ENCODE data around the gene DOCK6.

GRCh38 chr19:11291991-11292390 lies 29.7 kb upstream of the DOCK6 start:
- TF ChIP-seq MYBL2 (CRISPR knock-in tag; IDR thresholded peaks at IDR 0.05) (no peak), SP1 (CRISPR knock-in tag; conservative IDR thresholded peaks at IDR 0.05) (no peak), NR3C1 (CRISPR knock-in tag; conservative IDR thresholded peaks at IDR 0.05; ENCODE audit: low read depth) (no peak), ZNF232 (CRISPR knock-in tag; IDR thresholded peaks at IDR 0.05) (no peak), NFYB (CRISPR knock-in tag; conservative IDR thresholded peaks at IDR 0.05; ENCODE audit: low read depth) (no peak), TCF7 (CRISPR knock-in tag; IDR thresholded peaks at IDR 0.05; ENCODE audit: low read depth) (no peak), IRF2 (CRISPR knock-in tag; IDR thresholded peaks at IDR 0.05; ENCODE audit: borderline replicate concordance, low read depth) (no peak), ESRRA (CRISPR knock-in tag; IDR thresholded peaks at IDR 0.05; ENCODE audit: borderline replicate concordance) (no peak)
- TF ChIP-seq, protein P1, sequence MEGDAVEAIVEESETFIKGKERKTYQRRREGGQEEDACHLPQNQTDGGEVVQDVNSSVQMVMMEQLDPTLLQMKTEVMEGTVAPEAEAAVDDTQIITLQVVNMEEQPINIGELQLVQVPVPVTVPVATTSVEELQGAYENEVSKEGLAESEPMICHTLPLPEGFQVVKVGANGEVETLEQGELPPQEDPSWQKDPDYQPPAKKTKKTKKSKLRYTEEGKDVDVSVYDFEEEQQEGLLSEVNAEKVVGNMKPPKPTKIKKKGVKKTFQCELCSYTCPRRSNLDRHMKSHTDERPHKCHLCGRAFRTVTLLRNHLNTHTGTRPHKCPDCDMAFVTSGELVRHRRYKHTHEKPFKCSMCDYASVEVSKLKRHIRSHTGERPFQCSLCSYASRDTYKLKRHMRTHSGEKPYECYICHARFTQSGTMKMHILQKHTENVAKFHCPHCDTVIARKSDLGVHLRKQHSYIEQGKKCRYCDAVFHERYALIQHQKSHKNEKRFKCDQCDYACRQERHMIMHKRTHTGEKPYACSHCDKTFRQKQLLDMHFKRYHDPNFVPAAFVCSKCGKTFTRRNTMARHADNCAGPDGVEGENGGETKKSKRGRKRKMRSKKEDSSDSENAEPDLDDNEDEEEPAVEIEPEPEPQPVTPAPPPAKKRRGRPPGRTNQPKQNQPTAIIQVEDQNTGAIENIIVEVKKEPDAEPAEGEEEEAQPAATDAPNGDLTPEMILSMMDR (IDR thresholded peaks at IDR 0.05), result no peak
- TF ChIP-seq, protein P2, sequence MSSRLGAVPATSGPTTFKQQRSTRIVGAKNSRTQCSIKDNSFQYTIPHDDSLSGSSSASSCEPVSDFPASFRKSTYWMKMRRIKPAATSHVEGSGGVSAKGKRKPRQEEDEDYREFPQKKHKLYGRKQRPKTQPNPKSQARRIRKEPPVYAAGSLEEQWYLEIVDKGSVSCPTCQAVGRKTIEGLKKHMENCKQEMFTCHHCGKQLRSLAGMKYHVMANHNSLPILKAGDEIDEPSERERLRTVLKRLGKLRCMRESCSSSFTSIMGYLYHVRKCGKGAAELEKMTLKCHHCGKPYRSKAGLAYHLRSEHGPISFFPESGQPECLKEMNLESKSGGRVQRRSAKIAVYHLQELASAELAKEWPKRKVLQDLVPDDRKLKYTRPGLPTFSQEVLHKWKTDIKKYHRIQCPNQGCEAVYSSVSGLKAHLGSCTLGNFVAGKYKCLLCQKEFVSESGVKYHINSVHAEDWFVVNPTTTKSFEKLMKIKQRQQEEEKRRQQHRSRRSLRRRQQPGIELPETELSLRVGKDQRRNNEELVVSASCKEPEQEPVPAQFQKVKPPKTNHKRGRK (CRISPR knock-in tag; IDR thresholded peaks at IDR 0.05; ENCODE audit: borderline replicate concordance), result no peak
- TF ChIP-seq, protein P3, sequence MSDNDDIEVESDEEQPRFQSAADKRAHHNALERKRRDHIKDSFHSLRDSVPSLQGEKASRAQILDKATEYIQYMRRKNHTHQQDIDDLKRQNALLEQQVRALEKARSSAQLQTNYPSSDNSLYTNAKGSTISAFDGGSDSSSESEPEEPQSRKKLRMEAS (CRISPR knock-in tag; IDR thresholded peaks at IDR 0.05), result no peak

All from WTC11 (cell line).